IMR-90 (cell line): Measurements from ENCODE around the gene IP6K3.

Source experiments
- CEBPB ChIP-seq: IDR thresholded peaks from 2 replicates; pipeline ENCODE4 v1.6.1; 2012; ENCODE audit warnings: low read depth, low read length, improper control_type of control experiment
- MAFK ChIP-seq: IDR thresholded peaks from 2 replicates; pipeline ENCODE4 v1.6.1; 2012; ENCODE audit warnings: low read depth, low read length, improper control_type of control experiment
- MAZ ChIP-seq: IDR thresholded peaks from 2 replicates; pipeline ENCODE4 v1.6.1; 2012; ENCODE audit warnings: low read depth, mild to moderate bottlenecking, low read length, improper control_type of control experiment, moderate library complexity, borderline replicate concordance
- MXI1 ChIP-seq: IDR thresholded peaks from 2 replicates; pipeline ENCODE4 v1.6.1; 2012; ENCODE audit warnings: low read depth, mild to moderate bottlenecking, low read length, moderate library complexity, borderline replicate concordance
- POLR2A ChIP-seq: IDR thresholded peaks from 2 replicates; pipeline ENCODE4 v1.6.1; 2012; ENCODE audit warnings: mild to moderate bottlenecking, low read depth, low read length
- RAD21 ChIP-seq: IDR thresholded peaks from 2 replicates; pipeline ENCODE4 v1.6.1; 2012; ENCODE audit warnings: low read length, improper control_type of control experiment
- RCOR1 ChIP-seq: IDR thresholded peaks from 2 replicates; pipeline ENCODE4 v1.6.1; 2012; ENCODE audit warnings: mild to moderate bottlenecking, low read length, improper control_type of control experiment; ENCODE audit not compliant: insufficient replicate concordance
- RFX5 ChIP-seq: IDR thresholded peaks from 2 replicates; pipeline ENCODE4 v1.8.0; 2012; ENCODE audit warnings: low read depth, mild to moderate bottlenecking, low read length, moderate library complexity
- TF ChIP-seq, protein P1 (sequence below): conservative IDR thresholded peaks from 2 replicates; pipeline ENCODE4 v1.5.1; 2012; ENCODE audit warnings: mild to moderate bottlenecking, low read depth, low read length, improper control_type of control experiment

GRCh38 chr6:33748841-33749240, 2.1 kb upstream of the IP6K3 start:
- TF ChIP-seq POLR2A (no peak), RFX5 (no peak), CEBPB (no peak), RCOR1 (no peak), MAZ (no peak), RAD21 (no peak), MXI1 (no peak), MAFK (no peak)
- TF ChIP-seq, protein P1, sequence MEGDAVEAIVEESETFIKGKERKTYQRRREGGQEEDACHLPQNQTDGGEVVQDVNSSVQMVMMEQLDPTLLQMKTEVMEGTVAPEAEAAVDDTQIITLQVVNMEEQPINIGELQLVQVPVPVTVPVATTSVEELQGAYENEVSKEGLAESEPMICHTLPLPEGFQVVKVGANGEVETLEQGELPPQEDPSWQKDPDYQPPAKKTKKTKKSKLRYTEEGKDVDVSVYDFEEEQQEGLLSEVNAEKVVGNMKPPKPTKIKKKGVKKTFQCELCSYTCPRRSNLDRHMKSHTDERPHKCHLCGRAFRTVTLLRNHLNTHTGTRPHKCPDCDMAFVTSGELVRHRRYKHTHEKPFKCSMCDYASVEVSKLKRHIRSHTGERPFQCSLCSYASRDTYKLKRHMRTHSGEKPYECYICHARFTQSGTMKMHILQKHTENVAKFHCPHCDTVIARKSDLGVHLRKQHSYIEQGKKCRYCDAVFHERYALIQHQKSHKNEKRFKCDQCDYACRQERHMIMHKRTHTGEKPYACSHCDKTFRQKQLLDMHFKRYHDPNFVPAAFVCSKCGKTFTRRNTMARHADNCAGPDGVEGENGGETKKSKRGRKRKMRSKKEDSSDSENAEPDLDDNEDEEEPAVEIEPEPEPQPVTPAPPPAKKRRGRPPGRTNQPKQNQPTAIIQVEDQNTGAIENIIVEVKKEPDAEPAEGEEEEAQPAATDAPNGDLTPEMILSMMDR, result no peak
